Activated CD8-positive, alpha-beta memory T cell treated with anti-CD3 and anti-CD28 coated beads for 1 hour (primary cell): ENCODE measurements around the gene TENM4.

Source experiments
- DNase-seq, 2 donors: peaks; one replicate each; pipeline ENCODE4 v3.0.0-alpha.2; 2020; ENCODE audit warnings: low read depth in 1 of 2; ENCODE audit errors: extremely low read depth in 1 of 2

The TENM4 gene

DNA sequence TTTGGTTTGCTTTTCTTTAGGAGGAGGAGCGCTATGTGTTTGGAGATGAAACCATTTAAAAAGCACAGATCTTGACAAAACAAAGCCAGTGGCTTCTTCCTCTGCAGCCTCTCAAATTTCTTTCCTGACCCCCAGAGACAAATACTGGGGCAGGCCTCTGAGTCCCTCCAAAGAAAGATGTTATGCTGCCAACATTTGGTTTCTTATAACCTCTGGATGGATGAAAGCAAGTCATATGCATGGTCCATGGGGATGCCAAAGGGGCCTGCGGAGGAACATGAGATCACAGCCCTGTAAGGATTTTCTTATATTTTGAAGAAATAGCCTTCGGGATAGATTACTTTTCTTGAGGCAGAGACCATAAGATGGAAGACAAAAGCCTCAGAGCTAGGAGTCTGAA, 179.1 kb downstream of the TENM4 start:
- no peak for DNase-seq

DNA sequence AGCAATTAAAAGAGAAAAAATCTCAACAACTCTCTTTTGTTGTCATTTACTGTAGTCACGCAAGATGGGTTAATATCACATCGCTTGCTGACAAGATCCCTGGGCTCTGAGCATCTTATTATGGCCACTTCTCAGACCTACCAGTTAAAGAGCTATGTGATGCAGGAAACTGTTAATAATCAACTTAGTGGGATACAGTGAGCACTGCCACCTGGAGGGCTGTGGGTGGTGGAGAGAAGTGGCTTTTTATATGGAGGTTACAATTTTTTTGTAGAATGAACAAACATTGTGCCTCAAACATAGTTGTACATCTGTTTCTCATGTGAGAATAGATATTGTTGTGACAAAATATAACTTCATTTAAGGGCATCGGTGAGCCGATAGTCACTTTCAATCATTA, 181.0 kb downstream of the TENM4 start:
- DNase-seq = no peak

DNA sequence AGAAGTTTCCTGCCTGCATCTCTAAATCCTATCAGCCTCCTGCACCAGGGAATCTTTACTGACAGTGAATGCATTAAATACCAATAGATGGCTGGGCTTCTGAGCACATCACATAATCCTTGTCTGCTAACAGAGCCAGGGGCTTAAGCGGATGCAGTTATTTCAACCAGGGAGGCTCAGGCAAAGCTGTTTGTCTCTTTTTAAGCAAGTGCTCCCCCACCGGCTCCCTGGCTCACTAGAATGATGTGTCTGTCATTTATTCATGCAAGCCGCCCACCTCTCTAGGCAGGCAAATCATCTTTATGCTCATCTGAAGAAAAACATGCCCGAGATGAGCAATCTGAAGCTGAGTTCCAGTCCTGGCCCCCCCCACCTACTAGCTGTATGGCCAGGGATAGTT, 182.3 kb downstream of the TENM4 start:
- no peak for DNase-seq

DNA sequence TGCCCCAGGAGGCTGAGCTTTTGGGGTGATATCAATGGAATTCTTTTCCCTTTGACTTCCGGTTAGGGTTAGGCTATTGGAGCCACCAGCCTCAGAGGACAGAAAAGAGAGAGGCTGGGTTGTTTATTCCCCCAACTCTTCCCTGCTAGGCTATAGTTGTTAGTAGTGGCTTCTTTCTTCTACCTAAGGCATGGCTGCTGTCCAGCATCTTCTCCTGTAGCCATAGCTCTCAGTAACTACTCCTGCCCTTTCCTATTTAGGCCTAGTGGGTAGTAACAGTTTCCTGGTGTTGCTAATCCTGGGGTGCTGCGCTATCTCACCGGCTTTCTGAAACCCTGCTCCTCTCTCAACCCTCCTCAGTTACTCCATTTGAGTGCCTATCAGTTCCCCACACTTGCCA, 184.9 kb downstream of the TENM4 start:
- no peak for DNase-seq

DNA sequence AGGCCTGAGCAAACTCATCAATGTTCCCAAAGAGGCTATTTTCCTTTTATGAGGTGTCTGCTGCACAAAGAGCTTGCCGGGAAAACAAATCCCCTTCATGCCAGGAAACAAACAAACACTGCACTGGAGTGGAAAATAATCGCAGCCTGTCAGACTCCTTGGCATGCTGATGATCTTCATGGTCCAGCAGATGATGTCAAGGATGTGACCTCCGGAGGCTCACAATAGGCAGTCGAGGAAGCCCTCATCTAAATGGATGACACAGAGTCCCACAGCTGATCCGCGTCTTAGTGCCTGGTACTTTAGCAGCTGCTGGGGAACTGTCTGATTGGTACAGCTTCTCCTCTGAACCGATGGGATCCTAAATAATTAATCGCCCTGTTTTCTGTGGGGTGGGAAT, 187.6 kb downstream of the TENM4 start:
- no peak for DNase-seq

DNA sequence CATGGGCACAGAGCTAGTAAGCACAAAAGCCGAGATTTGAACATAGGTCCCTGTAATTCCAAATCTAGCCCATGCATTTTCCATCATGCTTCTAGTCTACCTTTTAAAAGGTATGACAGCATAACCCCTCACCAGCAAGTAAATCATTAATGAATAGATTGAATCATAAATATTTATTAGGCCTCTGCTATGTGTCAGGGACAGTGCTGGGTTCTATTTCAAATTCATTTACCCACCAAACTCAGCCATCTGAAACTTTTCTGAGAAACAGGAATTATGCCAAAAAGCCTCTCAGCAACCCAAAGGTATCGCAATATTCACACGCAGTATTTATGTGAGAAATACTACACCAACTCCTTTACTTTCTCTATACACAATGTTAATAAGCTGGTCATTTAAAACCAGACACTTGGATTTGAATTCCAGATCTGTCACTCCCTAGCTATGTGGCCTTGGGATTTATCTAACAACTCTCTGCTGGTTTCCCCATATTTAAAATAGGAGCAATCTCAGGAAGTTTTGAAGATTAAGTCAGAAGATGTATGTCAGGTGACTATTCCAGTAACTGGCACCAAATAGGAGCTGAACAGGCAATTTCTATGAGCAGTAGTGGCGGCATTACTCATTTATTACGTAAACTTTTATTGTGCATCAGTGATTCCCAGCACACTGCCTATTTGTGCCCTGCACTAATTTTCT, 191.4 kb downstream of the TENM4 start:
- no peak for DNase-seq

DNA sequence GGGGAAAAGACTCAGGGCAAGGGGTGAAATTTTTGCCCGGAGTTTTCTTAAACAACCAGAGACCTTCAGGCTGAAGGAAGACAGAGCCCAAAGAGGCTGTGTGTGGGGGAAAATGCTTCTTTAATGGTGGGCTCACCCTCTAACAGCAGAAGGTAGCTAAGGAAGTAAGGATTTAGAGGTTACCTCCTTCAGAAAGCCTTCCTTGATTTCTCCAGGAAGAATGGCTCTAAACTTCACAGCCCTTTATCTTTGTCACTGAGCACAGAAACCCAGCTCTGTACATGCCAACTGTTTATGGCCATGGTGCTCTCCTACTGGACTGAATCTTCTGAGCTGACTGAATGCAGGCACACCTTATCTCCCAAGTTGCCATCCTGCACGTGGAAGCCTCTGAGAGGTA, 196.0 kb downstream of the TENM4 start:
- no peak for DNase-seq

DNA sequence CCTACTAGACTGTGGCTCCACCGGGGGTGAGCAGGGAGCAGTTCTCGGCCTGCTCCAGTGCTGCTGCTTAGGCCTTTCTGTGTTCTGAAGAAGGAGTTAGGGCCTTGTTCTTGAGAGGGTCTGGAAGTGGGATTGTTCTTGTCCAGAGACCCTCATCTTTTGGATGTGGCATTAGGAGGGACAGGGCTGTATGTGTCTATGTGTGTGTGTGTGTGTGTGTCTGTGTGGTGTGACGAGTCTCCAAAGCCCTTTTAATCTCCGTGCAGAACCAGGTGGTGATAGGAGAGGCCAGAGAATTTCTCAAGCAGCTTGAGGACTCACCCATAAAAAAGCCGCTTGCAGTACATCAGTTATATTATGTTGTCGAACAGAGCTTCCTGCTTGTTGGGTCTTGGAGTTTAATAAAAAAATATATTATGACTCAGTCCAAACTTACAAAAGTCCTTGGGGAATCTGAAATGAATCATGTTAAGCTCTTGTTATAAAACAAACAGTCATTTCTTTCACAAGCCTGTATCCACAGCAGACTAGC, 196.5 kb downstream of the TENM4 start:
- no peak for DNase-seq

DNA sequence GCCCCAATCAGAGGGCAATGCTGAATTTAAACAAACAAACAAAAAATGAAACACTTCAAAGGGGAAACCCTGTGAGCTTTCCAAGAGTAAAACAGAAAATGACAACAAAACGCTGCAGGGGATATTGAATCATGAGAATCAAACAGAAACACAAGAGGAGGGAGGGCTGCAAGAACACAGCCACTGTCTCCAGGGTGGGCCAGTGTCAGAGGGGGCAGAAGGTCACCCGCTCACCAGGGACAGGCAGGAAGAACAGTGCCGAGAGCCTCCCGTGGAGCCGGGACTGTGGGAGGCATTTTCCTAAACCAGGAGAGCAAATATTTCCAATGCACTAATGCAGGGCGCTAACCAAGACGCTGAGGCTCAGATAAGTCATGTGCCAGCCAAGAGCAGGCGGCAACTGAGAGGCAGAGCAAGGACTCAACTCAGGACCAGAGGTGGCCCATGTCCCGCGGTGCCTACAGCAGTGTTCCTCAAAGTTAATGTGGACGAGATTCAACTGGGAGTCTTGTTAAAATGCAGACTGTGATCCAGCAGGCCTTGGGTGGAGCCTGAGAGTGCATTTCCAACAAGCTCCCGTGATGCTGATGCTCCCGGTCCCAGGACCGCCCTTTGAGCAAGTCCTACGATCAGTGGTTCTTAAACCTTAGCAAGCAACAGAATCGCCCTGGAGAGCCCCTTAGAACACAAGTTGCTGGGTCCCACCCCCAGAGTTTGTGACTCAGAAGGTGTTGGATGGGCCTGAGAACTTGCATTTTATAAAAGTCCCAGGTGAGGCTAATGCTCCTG, 197.2 kb downstream of the TENM4 start:
- no peak for DNase-seq

DNA sequence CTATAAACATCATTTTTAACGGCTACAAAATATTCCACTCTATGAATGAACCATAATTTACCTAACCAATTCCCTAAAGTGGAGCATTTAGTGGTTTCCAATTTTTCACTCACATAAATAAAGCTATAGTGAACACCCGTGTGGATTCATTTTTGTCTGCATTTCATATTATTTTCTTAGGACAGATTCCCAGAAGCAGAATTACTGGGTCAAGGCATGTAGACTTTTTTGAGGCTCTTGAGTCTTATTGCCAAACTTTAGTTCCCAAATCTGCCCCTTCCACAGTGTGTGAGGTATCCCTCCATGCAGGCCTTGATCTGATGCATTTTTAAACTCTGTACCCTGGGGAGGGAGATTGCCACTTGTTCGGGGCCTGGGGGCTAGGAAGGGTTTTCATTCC, 198.2 kb downstream of the TENM4 start:
- DNase-seq = no peak

DNA sequence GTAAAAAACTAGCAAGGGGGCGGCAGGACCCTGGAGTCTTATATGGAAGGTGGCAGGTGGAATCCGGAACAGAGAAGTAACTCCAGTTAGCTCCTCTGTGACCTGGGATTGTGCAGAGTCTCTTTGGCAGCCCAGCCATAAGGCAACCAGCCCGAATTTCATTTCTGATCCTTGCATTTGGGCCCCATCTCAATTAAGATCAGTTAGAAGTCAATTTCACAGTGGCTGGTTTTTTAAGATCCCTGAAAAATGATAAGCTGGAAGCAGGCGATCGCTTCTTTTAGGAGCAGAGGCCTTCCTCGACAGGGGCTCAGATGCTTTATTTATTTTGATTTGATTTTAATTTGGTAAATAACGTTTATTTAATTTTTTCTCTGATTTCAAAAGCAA, 199.0 kb downstream of the TENM4 start:
- DNase-seq = no peak

DNA sequence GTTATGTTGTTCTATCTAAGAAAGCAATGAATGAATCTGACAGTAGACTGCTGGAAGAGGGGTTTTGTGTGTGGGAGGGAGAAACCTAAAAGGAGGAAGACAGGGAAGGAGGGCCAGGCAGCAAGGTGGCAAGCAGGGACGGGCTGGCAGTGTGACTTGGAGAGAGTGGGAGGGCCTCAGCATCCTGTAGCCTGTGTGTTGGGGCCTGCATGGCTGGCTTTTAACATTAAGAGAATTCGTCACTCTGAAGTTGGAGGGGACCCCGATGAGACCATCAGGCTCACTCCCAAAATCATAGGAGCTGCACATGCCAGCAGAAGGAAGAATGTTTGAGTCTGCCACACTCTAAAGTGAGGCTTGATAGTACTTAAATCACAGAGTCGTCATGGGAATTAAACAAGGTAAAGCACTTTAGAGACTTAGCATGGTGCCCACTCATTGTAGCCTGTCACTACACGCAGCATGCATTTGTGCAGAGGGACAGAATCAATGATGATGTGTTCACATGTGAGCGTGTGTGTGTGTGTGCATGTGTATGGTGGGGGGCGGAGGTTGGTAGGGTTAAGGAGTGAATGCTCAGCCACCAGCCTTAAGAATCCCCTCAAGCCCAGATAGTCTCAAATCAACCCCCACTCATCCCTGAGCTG, 199.5 kb downstream of the TENM4 start:
- no peak for DNase-seq

DNA sequence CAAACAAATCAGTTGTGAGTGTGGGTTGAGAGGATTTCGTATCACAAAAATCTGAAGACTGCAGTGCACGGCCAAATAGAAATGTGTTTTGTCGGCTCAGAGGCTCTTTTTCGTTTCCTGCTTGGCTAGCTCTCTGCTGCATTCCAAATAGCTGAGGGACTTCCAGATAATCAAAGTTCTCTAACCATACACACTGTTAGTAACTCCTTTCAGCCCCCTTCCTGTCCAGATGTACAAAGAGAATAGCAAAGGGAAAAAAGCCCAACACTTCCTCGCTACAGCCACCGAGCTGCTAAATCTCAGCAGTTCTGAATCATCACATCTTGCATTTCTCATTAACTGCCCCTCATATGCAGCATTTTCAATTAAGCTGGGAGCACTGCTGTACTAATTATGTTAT, 203.1 kb downstream of the TENM4 start:
- DNase-seq = no peak

DNA sequence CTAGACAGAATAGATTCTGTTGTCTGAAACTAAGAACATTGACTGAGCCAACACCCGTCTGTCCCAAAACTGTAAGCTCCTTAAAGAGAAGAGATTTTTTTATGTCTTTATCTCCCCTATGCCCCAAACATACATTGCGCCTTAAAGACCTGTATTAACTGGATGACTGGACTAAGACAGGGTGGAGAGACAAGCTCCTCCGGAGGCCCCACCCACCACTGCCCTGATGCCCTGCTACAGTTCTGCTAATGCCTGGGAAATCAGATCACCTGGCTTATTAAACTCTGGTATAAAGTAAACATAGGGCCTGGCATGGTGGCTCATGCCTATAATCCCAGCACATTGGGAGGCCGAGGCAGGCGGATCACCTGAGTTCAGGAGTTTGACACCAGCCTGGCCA, 203.7 kb downstream of the TENM4 start:
- DNase-seq = no peak

DNA sequence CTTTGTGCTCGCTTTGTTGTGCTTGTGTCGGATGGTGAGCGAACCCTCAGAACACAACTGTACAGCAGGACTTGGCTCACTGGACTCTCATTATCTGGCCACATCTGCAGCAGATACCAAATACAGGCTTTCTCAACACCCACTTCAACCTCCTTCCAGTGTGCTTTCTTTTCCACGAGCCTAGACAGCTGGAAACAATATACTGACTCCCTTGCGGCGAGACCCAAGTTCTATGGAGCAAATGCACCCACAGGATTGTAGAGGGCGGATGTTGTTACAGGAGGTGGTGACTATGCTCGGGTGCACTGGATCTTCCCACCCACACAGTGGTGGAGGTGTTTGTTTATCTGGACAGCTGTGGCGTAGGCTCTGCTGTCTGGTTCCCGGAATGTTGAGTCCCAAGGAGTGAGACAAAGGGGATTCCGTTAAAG, 204.3 kb downstream of the TENM4 start:
- DNase-seq = no peak

DNA sequence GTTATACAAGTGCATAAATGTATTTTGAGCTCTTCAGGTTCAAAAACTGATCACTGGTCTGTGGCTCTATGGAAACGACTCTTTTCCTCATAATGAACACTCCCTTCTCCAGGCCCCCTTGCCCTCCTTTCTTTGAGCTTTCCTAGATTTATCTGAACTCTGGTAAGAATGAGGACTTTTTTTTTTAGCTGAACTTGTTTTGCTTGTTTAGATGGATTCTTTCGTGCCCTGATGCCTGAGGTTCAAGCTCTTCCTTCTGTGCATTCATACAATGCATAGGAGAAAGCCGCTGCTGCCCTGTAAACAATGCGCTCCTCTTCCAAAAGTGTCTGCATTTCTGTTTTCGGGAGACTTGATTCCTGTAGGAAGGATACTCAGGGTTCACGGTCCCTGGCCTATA, 205.1 kb downstream of the TENM4 start:
- DNase-seq = no peak

DNA sequence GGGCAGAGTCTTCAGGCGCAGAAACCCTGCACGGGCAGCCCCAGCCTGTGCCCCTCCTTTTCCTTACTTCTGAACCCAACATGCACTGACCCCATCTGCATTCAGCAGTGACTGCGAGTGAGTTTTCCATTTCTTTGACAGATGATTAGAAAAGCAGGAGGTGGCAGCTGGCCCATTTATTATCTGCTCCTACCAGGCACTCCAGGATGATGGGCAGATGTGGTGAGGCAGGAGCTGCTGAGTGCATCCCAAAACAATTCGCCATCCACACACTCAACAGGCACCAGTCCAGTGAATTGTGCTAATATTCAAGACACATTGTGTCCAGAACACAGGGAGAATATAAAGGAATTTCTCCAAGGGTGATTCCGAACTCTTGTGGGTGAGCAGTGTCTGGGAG, 208.5 kb downstream of the TENM4 start:
- DNase-seq = no peak

DNA sequence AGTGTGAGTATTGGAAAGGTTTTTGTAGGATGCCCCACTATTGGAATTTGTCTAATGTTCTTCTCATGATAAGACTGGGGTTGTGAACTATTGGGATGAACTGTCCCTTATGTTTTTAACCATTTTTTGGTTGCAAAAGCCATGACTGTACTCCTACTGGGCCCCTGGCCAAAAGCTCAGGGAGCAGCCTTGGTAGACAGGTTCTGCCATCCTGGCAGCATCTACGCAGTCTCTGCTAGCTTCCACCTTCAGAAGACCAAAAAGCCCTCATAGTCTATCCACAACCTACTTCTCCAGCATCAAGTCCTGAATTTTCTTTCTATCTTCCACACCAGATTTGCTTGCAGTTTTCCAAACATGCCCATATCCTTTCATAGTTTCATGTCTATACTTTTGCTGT, 211.8 kb downstream of the TENM4 start:
- DNase-seq = no peak

DNA sequence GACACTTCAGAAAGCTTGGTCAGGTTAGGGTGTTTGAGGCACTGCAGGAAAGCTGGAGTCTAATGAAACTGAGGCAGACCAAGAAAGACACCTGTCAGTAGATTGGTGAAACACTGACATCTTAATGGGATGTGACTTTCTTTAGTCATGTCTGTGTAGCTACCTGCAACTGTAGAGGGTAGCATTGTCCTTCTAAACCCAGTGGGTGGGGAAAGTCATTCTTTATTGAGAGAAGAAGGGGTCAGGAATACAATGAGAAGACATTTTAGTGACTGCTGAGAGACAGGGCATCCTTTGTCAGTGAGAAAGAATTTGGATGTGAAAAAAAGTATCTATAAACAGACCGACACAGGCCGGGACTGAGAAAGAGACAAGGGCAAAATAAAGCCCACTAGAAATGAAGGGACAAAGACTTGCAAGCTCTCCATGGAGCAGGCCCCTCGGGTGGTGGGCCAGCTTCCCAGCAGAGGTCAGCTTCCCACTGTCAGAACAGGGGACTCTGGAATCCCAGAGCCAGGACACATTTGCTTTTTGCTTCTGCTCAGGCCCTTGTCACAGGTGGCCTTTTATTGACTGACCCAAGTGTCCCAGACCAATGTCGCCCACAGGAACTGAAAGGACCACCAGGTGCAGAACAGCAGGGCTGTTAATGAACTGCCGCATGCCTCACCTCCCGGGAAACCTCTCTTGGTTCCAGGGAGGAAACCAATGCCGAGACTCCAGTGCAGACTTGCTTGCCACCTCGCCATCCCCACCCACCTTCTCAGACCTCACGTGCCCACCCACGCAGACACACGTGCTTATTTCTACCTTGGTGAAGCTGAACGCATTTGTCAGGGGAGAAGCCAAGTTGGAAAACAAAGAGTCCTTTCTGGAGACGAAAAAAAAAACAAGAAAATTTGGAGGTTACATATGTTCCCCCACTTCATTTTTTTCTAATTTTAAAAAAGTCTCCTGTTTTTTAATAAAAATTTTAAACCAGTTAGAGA, 212.8 kb downstream of the TENM4 start:
- DNase-seq = no peak

DNA sequence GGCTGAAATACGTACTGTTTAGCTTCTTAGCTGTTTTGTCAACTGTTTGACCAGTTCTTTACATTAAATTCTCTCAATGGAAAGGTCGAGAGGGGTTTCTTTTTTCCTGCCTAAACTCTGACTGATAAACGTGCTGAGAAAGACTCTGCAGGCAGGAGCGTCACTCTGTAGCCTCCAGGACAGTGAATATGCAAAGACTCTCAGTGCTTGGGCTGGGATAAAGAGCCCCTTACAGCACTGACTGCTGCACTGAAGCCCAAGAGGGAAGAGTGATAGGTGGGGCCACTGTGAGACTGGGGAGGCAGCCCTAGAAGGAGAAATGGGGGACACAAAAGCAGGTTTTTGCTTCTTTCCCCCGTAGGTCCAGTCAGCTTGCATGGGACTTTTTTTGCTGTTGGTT, 213.5 kb downstream of the TENM4 start:
- DNase-seq = no peak

DNA sequence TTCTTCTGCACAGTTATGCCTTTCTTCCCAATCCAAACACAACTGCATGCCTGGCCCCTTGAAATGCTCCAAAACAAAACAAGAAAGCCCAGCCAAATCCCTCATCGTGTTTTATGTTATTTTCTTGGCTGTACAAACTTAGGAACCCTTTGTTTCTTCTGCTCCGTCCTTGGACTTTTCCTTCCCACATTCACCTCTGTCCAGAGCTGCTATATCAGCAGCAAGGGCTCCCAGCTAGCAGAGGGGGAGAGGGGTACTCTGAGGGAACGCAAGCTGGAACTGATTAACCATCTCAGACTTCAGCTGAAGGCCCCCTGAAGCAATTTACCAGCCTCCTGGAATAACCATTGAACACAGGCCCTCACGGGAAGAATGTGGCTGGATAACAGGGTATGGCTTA, 214.7 kb downstream of the TENM4 start:
- DNase-seq = no peak
